SK-N-MC (cell line): ENCODE measurements around the gene SSR3.

Experiments used
- EZH2 ChIP-seq: fragments of 200-600 bp; sonication (generic); IDR thresholded peaks from one replicate; pipeline ENCODE4 v1.6.1; 2017; ENCODE audit warnings: antibody characterized with exemption
- POLR2AphosphoS5 ChIP-seq: IDR thresholded peaks from 2 replicates; pipeline ENCODE4 v1.6.1; 2012; ENCODE audit warnings: mild to moderate bottlenecking, low read depth, low read length, borderline replicate concordance

DNA sequence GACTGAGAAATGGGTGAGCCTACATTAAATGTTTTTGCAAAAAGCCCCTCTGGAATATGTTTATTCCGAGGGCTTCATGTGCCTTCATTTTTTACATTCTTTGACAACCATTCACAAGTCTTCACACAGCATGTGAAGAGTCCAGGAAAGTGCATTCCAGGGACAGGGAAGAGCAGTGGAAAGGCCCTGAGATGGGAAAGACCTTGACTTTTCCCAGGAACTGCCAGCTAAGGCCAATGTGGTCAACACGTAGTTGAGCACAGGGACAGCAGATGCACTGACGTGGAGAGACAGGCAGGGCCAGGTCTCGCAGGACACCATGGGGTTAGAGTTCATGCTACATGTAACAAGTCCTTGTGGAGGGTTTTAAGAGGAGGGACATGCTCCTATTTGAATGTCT is 21.7 kb downstream of the SSR3 start:
- TF ChIP-seq POLR2AphosphoS5 (peak; percentile 36; the same call in 1 of the 2 replicates), EZH2 (no peak)
